ENCODE data around the gene MB.

- no peak for TF ChIP-seq CTCF (IDR thresholded peaks at IDR 0.05)
- no peak for TF ChIP-seq POLR2A (IDR thresholded peaks at IDR 0.05)
These were observed 12.5 kb upstream of the MB start for GRCh38 chr22:35629406-35630216.

All from right lobe of liver (tissue), 4 donors.